HG02885 (cell line): Measurements from ENCODE around the gene LHFPL5.

Experiments
- ATAC-seq: cut with Tn5 transposase; IDR thresholded peaks from one replicate; pipeline ENCODE4 v1.9.1; 2021; ENCODE audit warnings: mild to moderate bottlenecking; ENCODE audit not compliant: unreplicated experiment, poor library complexity

Gene LHFPL5

GRCh38 chr6:35842381-35842780 lies 37.2 kb downstream of the LHFPL5 start:
- ATAC-seq, result no peak

DNA sequence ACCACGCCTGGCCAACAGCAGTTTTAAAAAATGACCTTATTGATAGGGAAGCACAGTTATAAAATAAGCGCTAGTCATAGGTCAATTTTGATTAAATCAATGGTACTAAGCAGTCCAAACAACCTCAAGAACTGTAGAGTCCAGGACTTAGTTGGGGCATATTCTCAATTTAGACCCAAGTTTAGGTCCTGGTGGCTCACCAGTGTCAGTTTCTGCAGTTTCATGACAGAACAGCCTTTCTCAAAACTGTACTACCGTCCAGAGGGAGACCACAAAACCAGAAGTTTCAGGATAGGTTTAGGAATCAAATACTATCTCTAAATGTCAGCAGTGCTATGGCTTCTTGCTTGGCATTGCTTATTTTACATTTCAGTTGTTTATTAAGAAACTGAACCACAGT lies 39.1 kb downstream of the LHFPL5 start:
- ATAC-seq, result no peak

DNA sequence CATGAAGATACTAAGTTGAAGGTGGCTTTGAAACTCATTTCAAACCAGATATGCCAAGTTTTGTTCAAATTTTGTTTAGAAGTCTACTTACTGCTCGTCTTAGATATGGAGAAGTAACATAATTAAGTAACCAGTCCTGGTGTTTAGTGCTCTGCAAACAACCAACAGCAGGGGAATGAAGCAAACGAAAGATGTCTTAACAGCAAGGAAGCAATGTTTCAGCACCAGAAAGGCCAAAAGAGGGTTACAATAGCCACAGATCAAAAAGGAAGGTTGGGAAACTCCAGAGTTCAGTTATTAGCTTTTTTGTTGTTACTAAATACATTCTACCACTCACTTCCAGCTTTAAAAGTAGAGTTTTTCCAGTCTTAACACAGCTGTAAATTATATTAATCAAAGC lies 45.1 kb downstream of the LHFPL5 start:
- ATAC-seq, result no peak

DNA sequence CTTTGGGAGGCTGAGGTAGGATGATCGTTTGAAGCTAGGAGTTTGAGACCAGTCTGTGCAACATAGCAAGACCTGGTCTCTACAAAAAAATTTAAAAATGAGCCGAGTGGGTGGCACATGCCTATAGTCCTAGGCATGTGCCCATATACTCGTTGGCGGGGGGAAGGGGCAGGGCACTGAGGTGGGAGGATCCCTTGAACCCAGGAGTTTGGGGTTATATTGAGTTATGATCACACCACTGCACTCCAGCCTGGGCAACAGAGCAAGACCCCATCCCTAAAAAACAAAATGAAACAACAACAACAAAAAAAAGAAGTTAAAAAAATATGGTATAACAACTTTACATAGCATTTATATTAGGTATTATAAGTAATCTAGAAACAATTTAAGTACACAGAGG lies 47.8 kb downstream of the LHFPL5 start:
- no peak for ATAC-seq

DNA sequence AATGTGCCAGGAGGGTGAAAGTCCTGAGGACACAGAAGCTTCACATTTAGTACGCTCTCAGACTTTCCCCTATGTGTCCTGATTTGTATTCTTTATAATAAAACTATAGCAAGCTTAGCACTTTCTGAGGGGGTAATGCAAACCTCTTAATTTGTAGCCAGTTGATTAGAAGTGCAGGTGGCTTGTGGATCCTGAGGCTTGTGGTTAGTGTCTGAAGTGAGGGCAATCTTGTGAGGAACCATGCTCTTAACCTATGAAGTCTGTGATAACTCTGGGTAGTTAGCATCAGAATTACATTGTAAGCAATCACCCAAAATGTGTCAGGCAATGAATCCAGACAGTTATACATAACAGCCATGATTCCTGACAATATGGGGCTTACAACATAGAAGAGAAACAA lies 51.1 kb downstream of the LHFPL5 start:
- ATAC-seq, result no peak

DNA sequence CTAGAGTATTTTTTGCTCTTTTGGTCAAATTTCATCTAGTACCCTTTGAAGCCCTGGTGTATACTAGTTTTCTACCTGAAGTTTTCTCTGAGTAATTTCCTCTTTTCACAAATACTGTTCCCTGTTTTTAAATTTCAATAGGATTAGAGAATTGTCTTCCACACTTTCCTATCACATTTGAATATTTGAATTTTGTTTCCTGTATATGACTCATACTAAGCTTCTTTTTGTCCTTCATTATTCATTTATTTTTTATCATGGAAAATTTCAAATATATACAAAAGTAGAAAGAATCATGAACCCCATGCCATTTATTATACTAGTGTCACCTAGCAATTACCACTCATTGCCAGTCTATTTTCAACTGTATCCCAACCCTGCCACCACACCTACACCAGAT lies 52.7 kb downstream of the LHFPL5 start:
- no peak for ATAC-seq

DNA sequence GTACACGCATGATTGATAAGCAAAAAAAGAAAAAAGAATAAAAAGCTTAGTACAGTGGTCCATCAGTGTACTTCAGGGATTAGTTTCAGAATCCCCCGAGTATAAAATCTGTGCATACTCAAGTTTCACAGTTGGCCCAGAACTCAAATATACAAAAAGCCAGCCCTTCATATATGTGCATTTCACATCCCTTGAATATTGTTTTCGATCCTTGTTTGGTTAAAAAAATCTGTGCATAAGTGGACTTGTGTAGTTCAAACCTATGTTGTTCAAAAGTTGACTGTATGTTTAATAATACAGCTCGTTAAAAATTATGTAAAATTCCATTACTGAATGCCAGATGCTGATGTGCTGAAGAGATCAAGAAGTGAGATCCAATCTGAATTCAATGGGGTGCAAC lies 54.2 kb downstream of the LHFPL5 start:
- no peak for ATAC-seq
